MG63 (cell line): Measurements from ENCODE around the gene MYO1G. TPM values are rescaled to one million over a fixed set of nuclear protein-coding genes. Genes with fewer than 3 reads are reported as not detected.

Experiments used
- DNase-seq: peaks from one replicate; pipeline ENCODE4 v3.0.0-alpha.2; 2020
- H3K27me3 ChIP-seq: fragments of 250-450 bp; sonication (Bioruptor Pico); 2 replicates; pipeline ENCODE4 v1.5.1; 2020; ENCODE audit warnings: mild to moderate bottlenecking, moderate library complexity
- H3K36me3 ChIP-seq: fragments of 250-450 bp; sonication (Bioruptor Pico); 2 replicates; pipeline ENCODE4 v1.5.1; 2020; ENCODE audit warnings: mild to moderate bottlenecking, moderate library complexity
- H3K4me3 ChIP-seq: fragments of 250-450 bp; sonication (Bioruptor Pico); 2 replicates; pipeline ENCODE4 v1.5.1; 2020; ENCODE audit warnings: mild to moderate bottlenecking, moderate library complexity
- H3K9me3 ChIP-seq: fragments of 250-450 bp; sonication (Bioruptor Pico); 2 replicates; pipeline ENCODE4 v1.5.1; 2020; ENCODE audit warnings: mild to moderate bottlenecking, moderate library complexity
- total RNA-seq: library from RNA; depleted of rRNA; stranded (reverse); fragments of >200 nt; shearing (Covaris generic); gene quantifications from 2 replicates; pipeline ENCODE4 v1.2.3, GENCODE V29; 2014; ENCODE audit warnings: low replicate concordance

The MYO1G gene
- total RNA-seq, 1 experiment from 2014 or later, result 0.03 TPM

DNA sequence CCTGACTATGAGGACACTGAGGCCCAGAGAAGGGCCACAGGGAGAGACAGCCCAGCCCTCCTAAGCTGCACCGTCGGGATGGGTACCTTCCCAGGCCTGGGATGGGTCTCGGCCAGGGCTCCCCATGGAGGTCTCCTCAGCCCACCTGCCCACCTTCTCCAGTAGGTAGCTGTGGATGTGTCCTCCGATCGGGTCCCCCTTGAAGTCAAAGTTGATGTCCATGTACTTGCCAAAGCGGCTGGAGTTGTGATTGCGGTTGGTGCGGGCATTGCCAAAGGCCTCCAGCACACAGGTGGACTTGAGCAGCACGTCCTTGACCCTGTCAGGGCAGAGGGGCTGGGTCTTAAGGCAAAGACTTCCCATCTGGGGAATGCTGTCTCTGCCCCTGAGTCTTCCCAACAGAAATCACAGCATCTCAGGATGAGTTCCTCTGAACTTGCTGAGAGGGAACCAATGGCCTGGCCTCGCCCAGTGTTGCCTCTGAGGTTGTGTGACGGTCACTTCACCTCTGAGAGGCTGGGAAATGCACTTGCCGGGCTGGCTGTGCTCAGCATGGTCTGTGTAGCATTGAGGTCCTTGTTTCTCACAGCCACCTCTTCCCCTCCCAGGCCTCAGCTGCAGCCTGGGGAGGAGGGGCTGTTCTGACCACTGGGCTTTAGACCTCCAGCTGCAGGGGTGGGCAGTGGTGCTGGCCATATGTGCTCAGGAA lies 3.3 kb downstream of the MYO1G start:
- Histone ChIP-seq H3K9me3 (no peaks in the 10 kb centered on the region), H3K36me3 (peaks cover under 1% of the 10 kb centered on the region; the same call in 1 of the 2 replicates), H3K4me3 (no peak overlapping the region), H3K27me3 (no peaks in the 10 kb centered on the region)
- DNase-seq, result no peak

DNA sequence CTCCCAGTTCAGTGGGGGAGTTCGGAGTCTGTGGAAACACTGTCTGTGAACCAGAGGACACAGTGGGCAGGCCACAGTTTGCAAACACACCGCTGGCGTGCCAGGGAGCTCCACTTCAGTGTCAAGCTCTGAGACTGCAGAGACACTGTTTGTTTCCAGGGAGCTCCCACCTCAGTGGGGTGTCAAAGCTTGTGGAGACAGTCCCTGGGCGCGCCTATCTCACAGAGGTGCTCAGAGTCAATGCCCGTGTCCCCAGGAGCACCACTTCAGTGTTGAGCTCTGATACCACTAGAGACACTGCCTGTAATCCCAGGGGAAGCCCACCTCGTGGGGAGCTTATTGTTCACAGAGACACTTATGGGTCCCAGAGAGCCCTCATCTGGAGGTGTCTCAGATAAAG lies 4.3 kb downstream of the MYO1G start:
- Histone ChIP-seq H3K27me3 (no peaks in the 10 kb centered on the region), H3K9me3 (no peaks in the 10 kb centered on the region), H3K36me3 (no peaks in the 10 kb centered on the region), H3K4me3 (no peak overlapping the region)
- no peak for DNase-seq

DNA sequence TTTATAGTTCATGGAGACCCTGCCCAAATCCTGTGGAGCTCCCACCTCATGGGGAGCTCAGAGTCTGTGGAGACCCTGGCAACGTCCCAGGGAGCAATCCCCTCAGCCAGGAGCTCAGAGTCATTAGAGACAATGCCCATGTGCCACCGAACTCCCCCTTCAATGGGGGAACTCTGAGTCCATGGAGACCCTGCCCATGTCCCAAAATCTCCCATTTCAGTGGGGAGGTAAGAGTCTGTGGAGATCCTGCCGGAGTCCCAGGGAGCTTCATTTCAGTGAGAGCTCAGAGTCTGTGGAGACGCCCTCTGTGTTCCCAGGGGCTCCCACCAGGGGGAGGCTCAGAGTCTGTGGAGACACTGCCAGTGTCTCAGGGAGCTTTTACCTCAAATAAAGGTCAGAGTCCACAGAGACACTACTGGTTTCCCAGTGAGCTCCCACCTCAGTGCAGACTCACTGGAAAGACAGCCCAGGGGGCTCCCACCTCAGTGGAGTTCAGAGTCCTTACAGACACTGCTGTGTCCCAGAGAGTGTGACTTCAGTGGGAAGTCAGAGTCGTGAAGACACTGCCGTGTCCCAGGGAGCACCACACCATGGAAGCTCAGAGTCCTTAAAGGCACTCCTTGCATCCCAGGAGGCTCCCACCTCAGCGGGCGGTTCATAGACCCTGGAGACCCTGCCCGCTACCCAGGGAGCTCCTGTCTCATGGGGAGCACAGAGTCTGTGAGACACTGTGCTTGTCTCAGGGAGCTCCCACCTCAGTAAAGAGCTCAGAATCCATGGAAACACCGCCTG lies 5.0 kb downstream of the MYO1G start:
- Histone ChIP-seq H3K4me3 (no peak overlapping the region), H3K9me3 (no peaks in the 10 kb centered on the region), H3K27me3 (no peaks in the 10 kb centered on the region), H3K36me3 (no peaks in the 10 kb centered on the region)
- DNase-seq, result no peak

DNA sequence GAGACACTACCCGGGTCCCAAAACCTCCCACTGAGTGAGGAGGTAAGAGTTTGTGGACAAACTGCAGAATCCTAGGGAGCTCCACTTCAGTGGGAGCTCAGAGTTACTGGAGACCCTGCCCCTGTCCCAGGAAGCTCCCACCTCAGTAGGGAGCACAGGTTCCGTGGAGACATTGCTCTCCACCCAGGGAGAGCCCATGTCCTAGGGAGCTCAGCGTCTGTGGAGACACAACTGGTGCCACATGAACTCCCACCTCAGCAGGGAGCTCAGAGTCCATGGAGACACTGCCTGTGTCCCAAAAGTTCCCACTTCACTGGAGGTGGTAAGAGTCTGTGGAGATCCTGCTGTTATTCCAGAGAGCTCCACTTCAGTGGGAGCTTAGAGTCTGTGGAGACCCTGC lies 6.3 kb downstream of the MYO1G start:
- no peaks in the 10 kb centered on the region for H3K9me3 ChIP-seq
- no peak overlapping the region for H3K4me3 ChIP-seq
- DNase-seq, result no peak
- no peaks in the 10 kb centered on the region for H3K27me3 ChIP-seq
- H3K36me3 ChIP-seq, result no peaks in the 10 kb centered on the region

DNA sequence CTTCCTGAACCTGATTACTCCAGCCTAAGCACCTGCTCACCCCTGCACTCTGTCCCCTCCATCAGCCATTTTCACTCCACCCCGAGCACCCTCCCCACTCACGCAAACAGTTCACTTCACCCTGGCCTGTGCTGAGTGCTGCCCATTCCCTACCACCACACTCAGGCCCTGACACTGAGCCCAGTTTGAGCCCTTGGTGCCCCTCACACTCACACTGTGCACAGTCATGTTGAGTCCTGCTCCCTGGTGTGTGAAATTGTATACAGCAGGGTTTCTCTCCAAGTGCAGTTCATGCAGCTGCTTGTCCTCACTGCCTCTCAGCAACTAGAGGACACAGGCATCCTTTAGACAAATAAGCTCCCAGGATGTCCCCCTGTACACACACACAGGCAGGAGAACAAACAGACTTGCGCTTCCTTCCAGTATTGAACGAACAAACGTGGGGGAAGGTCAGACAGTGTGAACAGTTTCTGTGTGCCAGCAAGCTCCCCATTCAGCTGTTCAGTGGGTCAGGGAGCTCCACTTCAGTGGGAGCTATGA lies 6.8 kb downstream of the MYO1G start:
- no peaks in the 10 kb centered on the region for H3K9me3 ChIP-seq
- no peaks in the 10 kb centered on the region for H3K36me3 ChIP-seq
- no peak overlapping the region for H3K4me3 ChIP-seq
- no peak for DNase-seq
- no peaks in the 10 kb centered on the region for H3K27me3 ChIP-seq

DNA sequence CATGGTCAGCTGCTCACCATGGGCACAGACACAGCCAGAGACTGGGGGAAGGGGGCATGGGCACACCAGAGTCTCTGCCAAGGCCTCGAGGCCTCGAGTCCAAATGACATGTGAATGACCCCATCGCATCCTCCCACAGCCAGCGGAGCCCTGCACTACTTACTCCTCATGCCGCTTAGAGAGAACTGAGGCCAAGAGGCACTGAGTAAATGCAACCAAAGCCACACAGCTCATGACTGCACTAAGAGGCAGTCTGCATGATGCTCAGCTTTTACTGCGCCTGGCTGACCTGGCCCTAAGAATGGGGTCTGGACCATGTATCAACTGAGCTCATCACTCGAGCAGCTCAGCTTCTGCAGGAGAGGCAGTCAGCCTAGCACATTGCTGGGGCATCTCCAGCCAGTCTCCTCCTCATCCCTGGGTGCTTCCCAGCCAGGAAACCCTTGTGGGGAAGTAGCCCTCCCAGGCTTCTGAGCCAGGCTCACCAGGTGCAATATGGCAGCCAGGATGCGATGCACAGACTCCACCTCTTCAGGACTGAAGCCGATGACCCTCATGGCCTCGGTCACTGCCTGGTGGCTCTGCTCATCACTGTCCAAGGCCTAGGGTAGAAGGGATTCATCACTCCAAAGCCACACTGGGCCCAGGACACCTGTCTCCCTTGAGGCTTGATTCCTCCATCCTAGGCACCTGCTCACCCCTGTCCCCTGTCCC lies 7.5 kb downstream of the MYO1G start:
- Histone ChIP-seq H3K4me3 (no peak overlapping the region), H3K27me3 (no peaks in the 10 kb centered on the region), H3K36me3 (no peaks in the 10 kb centered on the region), H3K9me3 (no peaks in the 10 kb centered on the region)
- no peak for DNase-seq

DNA sequence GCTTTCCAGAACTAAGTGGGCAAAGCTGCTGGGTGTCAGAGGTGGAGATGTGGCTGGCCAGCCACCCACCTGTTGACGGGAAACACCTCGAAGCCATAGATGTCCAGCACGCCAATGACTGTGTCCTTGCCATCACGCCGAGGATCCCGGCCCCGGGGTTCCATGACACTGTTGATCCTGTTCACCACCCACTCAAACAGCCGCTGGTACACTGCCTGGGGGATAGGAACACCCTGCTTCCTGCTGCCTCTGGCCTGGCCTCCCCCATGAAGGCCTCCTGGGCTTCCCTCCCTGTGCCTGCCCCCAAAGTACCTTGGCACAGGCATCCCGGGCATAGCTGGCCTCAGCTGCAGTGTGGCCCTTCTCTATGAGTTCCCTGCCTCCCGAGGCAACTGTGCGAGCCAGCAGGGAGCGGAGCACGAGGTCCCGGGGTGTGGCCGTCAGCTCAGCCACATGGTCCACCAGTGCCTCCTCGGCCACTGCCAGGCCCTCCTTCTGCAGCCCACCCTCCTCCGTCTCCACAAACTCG lies 8.2 kb downstream of the MYO1G start:
- DNase-seq, result no peak
- Histone ChIP-seq H3K36me3 (no peaks in the 10 kb centered on the region), H3K4me3 (no peak overlapping the region), H3K9me3 (no peaks in the 10 kb centered on the region), H3K27me3 (no peaks in the 10 kb centered on the region)

DNA sequence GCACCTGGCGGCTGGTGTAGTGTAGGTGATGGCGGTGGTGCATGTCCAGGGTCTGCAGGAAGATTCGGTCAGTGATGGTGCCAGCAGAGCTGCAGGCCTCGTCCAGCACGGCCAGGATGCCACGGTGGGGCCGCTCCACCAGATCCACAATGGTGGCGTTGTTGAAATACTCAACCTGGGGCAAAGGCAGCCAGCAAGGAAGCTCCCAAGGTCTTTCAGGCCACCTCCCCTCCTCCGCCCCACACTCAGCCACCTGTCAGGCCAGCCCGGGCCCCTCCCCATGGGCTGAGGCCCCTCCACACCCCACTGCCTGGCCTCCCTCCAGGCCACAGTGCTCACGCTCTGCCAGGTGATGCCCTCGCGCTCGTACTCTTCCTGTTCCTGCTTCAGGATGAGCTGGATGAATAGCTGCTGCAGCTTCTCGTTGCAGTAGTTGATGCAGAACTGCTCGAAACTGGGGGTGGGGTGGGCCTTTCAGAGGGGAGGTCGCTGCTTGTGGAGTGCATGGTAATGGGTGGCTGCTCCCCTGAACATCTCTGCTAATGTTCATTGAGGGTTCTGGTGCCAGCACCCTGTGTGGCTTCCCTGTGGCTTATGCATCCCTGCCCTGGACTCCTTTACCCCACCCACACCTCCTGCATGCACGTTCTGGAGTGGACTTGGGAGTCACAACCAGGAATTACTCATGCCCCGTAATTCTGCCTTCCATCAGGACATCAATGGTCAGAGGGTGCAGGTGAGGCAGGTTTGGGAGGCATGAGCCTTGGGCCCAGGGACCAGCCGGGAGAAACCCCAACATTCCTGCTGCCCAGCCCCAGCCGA lies 8.9 kb downstream of the MYO1G start:
- no peak overlapping the region for H3K4me3 ChIP-seq
- H3K27me3 ChIP-seq, result no peaks in the 10 kb centered on the region

DNA sequence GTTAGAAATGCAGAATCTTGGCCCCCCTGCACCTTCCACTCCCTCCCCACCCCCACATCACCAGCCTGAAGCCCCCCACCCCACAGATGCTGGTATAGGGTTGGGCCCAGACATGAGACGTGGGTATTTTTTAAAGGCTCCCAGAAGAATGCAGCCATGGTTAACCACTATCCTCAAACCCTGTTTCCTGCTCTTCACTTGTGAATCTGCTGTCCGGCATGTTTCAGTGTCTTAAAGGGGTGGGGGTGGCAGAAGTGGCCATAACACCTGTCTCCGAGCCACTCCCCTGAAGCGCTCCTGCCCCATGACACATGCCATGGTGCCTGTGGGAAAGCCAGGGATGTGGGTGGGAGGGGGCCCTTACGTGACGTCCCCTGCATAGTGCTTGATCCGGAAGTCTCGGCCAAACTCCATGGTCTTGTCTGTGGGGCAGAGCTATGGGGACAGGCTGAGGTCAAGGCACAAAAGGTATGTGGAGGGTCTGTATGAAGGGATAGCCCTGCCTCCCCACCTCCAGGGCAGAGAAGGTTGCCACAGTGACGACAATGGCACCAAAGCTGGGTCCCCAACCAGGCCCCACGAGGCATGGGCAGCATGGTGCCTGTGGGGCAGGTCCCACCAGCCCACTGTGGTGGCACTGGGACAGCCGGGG lies 9.6 kb downstream of the MYO1G start:
- DNase-seq, result no peak

More for the DNA sequence above, 8.9 kb downstream of the MYO1G start:
- Histone ChIP-seq H3K36me3 (no peaks in the 10 kb centered on the region), H3K9me3 (no peaks in the 10 kb centered on the region)
- no peak for DNase-seq

DNA sequence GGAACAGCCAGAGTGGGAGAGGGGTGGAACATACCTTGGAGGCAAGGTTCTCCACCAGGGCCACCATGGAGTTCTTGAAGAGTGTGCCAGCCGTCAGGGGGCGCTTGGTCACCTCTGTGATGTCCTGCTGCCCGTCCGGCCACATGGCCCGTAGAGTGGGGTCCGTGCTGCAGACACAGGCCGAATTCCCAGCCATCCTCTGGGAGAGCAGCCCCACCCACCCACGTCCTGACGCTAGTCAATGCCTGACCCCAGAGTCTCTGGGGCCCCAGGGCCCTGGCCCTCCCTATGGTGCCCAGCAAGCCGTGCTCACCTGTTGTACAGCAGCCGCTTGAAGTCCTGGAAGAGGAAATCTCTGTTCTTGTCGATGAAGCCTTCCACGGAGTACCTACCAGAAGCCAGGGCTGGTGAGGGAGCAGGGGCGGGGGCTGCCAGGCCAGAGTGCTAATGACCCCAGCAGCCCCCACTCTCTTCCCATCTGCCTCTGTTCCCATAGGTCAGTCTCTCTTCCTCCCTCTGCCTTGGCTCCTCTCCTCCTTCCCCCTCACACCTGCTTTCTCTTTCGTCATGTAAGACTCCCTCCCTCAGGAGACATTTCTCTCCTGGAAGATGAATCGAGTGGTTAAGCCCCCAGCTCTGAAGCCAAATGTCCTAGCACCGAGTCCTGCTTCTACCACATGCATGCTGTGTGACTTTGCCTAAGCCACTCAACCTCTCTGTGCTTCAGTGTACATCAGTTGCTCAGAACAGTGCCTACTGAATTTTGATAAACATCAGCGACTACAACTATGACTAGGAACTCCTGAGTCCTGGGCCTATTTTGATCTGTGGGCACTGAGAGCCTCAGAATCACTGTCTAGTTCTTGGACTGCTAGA lies 11.0 kb downstream of the MYO1G start:
- no peaks in the 10 kb centered on the region for H3K9me3 ChIP-seq
- no peaks in the 10 kb centered on the region for H3K27me3 ChIP-seq
- DNase-seq, result no peak
- H3K4me3 ChIP-seq, result no peak overlapping the region
- no peaks in the 10 kb centered on the region for H3K36me3 ChIP-seq

More for the DNA sequence above, 9.6 kb downstream of the MYO1G start:
- Histone ChIP-seq H3K9me3 (no peaks in the 10 kb centered on the region), H3K36me3 (no peaks in the 10 kb centered on the region), H3K4me3 (no peak overlapping the region), H3K27me3 (no peaks in the 10 kb centered on the region)

DNA sequence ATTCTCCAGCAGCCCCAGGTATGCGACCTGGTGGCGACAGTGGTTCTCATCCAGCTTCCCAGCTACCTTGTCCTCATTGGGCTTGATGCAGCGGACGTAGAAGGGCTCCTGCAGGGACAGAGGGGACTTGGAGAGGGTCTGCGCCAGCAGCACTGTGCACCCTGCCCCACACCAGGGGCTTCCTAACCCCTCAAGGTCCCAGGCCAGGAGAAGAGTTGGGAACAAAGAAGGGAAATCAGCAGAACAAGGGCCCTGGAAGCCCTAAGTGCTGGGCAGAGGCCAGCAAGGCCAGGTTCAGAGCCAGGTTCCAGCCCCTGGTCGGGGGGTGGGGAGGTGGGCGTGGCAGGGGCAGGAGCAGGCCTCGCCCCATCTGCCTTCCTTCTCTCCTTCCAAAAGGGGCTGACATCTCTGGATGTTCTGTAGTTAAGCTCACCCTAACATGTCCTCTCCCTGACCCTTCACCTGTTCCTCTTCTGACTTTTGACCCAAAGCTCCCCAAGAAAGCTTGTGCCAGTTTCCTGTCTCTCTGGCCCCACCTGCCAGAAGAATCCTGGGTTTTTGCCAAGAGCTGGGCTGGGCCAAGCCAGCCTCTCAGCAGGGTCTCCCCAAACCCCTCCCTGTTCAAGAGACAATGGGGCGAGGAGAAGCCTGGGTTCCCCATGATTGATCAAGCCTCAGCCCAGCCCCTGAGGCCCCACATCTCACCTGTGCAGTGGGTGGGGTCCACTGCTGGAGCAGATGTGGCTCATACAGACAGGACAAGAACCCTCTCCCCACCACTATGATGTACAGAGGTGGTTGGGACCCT lies 11.9 kb downstream of the MYO1G start:
- Histone ChIP-seq H3K4me3 (no peak overlapping the region), H3K9me3 (no peaks in the 10 kb centered on the region), H3K36me3 (no peaks in the 10 kb centered on the region), H3K27me3 (no peaks in the 10 kb centered on the region)
- no peak for DNase-seq

DNA sequence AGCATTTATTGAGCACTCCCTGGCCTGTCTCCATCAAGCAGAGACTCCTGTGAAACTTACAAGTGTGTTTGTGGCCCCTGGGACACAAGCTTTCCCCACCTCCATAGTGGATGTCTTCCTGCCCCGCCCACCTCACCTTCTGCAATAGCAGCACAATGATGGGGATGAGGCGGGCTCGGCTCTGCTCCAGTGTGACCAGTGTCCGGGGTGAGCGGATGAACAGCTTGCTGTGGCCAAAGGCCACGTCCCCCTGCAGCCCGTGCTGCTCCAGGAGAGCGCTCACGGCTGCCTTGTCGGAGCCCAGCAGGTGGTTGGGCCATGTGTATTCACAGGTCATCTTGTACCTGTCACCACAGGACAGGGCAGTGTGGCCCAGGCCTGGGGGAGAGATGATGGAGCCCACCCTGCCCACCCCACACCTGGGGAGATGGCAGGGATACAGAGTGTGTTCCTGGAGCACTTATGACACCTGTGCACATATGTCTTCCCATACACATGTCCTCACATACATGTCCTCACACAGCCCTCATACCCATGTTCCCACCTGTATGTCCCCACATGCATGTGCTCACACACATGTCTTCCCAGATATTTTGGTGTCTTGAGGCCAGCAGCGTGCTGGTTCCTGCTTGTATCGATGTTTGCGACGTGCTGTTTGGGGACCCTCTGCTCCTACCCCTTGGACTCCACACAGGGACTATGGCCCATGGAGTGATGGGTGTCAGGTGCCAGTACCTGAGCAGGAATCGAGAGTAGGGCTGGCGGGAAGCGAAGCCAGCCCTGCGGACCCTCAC lies 12.7 kb downstream of the MYO1G start:
- DNase-seq, result no peak

DNA sequence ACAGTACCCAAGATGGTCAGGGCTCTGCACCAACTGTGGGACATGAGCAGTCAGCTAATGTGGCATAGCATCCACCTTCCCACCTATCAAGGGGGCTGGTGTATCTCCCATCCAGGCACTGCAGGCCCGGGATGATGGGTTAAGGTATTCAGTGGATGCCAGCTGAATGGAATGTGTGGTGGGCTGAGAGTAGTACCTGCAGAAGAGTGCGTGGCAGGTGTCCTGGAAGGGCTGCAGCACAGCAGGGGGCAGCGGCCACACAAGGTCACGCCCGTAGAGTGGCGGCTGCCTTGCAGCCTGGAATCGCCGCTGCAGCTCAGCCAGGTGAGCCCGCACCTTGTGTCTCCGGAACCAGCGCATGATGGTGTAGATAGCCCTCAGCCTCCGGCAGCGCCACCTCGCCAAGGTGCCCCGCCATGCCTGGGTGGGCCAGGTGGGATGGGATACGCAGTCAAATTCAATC lies 13.3 kb downstream of the MYO1G start:
- H3K4me3 ChIP-seq, result no peak overlapping the region
- no peaks in the 10 kb centered on the region for H3K9me3 ChIP-seq
- no peaks in the 10 kb centered on the region for H3K27me3 ChIP-seq
- no peaks in the 10 kb centered on the region for H3K36me3 ChIP-seq
- no peak for DNase-seq

More for the DNA sequence above, 12.7 kb downstream of the MYO1G start:
- Histone ChIP-seq H3K4me3 (no peak overlapping the region), H3K9me3 (no peaks in the 10 kb centered on the region), H3K36me3 (no peaks in the 10 kb centered on the region), H3K27me3 (no peaks in the 10 kb centered on the region)
